ENCODE data around the gene CFAP61.

CFAP61 gene

DNA sequence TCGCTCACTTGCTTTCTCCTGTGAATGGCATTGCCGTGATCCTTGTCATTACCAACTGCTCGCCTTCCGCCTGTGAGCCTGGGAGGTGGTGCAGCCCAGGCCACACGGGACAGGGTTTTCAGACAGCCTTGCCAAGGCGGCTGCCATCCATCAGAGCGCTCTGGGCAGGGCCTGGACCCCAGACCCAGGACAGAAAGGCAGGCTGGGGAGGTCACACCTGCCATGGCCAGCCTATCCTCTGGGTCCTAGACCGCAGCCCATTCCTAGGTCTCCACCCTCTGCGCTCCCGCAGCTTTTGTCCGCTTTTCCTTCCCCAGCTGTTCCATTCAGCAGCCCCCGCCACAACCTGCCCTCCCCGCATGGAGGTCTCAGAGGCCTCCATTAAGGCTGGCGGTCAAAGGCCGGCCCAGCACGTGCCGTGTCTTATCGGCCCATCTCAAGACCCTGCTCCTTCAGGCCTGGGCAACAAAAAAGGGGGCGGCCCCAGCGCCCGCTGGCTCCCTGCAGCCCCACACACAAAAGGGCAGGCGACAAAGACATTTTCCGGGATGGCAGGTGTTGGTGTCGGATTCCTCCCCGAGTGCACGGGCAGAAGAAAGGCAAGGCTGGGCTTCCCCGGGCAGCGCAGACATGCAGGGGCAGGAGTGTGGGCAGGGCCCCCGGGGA is 343.7 kb downstream of the CFAP61 start:
- no peak for DNase-seq (ENCODE audit: low read depth in 2 of 2)

DNA sequence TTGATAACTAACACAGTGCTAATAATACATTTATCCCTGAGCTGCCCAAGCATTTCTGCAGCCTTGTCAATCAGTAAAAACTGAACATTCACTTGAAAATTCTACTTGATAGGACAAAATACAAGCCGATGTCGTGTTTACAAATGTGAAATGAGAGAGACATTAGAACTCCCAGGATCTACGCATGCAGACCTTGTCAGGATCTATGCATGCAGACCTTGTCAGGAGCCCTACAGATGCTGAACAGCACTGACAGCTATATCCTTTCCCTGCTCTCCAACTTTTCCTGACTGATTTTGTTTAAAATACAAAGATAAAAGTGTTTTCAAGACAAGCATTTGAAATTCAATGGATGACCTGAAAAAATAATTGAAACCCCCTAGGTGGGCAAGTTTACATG is 344.5 kb downstream of the CFAP61 start:
- no peak for DNase-seq (ENCODE audit: low read depth in 2 of 2)

DNA sequence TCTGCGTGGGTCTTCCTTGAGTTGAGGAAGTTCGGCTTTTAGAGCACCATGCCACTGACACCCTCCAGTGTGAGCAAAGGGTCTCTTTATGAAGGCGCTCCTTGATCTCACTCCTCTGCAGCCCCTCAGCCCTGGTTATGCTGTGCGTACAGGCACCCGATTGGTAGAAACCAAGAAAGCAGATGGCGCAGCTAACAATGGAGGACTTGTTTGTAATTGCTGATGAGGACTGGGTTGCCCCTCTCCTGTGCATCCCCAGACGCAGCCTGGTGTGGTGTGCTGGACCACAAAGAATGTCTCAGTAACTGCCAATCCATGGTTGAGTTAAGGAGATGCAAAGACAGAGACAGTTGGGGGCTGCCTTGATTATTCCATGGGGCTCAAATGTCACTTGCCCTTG is 345.8 kb downstream of the CFAP61 start:
- no peak for DNase-seq (ENCODE audit: low read depth in 2 of 2)

DNA sequence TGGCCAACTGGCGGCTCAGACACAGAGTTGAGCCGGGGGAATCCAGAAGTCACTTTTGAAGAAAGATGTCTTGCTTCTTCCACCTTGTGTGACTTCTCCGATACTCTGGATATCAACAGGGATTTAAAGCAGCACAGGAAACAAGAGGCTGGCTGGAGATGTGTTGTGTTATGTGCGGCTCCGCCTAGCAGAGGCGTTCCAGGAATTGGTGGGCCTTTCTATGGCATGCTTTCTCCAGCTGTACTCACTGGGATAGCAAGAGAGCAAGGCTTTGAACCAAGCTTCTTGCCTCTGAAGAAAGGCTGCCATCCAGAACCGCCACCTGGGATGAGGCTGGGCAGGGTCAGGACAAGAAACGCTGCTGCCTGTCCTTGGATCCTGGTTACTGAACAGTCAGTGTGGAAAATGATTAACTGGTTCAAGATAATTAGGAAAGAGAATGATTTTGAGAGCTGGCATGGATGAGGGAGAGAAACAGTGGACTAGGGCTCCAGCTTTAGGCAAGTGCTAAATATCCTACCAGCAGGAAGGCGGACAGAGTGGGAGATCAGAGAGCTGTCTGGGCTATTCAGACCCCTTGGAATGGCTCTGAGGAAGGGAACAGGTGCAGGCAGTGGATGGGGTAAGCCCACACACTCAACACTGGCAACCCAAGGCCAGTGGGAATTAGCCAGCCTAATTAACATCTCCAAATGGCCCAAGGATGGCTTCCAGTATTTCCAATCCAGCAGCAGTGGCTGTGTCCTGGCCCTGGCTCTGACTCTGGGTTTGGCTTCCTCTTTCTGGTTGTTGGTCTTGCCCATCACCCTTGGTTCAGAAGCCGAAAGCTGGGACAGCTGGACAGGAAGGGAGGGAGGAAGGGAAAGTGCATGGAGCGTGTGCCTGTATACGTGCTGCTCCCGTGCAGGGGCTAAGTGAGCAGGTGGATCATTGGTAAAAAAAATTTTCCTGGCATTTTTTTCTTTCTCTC is 347.5 kb downstream of the CFAP61 start:
- no peak for DNase-seq (ENCODE audit: low read depth in 2 of 2)

DNA sequence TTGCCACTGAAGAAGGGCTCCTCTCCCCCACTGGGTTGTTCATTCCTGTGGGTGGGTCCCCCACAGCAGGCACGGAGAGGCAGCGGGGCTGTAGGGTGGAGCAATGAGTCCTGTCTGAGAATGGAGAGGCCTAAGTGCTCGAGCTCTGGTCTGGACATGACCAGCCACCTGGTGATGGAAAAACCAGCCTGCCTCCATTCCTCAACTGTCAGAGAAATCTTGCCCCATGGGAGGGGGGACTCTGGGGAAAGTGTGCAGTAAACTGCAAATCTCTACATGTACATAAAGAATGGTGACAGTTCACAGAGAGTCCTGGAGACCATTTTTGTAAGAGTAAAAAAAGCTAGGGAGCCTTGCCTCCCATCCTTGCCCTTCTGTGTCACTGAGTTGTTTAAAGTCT is 349.7 kb downstream of the CFAP61 start:
- DNase-seq (ENCODE audit: low read depth in 2 of 2), result no peak

DNA sequence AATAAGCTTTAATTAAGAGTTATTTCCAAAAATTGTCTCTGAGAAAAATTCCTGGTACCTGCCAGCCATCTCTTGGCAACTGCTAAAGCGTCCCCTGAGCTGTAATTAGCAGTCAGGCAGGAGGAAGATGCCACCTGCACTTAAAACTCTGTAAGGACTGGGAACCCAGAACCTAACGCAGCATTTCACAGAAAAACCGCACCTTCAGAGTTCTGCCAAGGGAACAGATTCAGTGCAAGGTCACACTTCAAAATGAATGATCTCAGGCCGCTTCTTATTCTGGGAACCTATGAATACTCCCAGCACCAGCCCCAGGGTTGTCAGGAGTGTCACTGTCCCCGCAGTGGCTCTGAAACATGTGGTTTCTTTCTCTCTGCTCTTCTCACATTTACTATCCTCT is 352.3 kb downstream of the CFAP61 start:
- no peak for DNase-seq (ENCODE audit: low read depth in 2 of 2)

DNA sequence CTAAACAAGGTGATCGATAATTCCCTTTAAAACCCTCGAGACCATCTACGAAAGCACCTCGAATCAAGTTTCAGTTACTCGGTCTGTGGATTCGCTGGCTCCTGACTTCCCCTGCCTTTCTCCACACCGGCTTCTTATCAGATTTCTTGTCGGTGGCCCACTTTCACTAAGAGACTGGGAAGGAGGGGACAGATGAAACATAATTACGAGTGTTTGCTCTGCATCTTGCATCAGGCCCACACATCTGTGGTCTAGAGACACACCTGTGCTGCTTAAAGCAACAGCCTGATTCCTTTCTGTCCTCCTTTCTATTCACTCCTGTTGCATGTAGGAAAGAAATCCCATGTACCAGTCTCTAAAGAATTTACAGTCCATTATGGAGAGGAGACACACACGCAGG is 353.3 kb downstream of the CFAP61 start:
- DNase-seq (ENCODE audit: low read depth in 2 of 2), result no peak

DNA sequence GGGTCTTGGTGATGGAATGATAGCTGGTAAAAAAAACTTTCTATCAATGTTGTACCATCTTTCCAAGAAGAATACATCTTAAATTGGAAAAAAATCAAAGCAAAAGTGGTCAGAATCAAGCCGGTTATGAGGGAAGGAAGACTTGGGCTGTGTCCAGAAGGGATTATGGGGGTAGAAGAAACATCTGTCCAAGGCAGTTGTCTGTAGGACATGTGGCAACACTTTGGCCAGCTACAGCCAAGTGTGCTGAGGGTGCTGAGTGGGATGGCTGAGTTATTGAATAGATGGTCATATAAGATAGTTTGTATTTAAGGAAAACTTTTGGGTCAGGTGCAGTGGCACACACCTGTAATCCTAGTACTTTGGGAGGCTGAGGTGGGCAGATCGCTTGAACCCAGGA is 354.0 kb downstream of the CFAP61 start:
- DNase-seq (ENCODE audit: low read depth in 2 of 2), result no peak

DNA sequence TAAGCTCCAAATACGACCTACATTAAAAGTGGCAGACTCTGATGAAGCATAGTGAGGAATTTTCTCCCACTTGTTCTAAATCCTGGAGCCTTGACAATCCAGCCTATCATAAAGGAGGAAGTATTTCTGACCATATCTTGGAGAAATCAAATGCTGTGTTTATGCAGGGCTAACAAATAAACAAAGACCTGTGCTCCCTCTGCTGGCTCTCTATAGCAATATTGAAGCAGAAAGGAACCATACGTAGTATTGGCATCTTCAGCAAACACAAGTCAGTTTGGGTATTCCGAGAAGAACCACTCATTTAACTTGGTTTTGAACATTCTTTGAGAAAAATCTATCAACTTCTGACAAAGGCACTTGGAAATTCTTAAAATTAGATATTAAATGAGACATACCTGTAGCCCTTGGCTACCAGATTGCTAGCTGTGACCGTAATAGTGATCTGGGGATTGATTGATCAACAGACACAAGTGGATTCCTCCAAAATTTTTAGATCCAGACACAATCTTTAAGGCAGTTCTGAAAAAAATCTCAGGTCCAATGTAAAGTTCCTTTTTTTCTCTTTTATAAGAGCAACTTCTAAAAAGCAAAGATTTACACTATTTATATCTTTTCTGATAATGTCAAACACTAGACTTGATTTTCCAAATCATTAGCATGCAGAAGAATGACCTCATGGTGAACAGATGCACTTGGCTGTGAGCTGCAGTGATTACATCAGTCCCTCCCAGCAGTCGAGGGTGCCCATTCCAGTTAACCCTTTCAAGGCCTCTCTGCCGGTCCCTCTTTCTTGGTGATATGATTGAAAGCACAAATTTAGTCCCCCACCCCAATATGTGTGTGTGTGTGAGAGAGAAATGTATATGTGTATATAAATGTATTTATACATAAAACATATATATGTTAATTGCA is 355.8 kb downstream of the CFAP61 start:
- no peak for DNase-seq (ENCODE audit: low read depth in 2 of 2)

DNA sequence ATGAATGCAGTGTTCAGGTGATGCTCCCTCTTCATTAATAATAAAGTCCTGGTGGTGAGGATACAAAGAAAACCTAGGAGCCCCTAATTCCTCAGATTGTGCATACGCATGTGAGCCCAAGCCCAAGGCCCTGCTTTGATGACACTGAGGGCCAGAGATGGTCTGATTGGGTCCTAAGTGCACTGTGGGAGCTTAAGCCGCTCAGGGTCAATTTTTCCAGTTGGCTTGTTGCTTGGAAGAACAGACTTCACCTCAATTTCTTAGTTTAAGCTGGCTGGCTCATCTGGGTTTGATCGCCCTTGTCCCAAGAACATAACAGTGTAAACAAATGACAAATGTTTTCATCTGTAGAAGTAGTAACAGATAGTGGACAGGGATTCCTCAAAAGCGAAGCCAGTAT is 357.0 kb downstream of the CFAP61 start:
- no peak for DNase-seq (ENCODE audit: low read depth in 2 of 2)
